HL-60/S4 treated with retinoic acid at 250 ng/mL for 4 days and 3 days (cell line): ENCODE data around the gene PPP1R14B.

ENCODE experiments used
- in situ Hi-C: fragments of 300-500 bp; cut with MboI; formaldehyde crosslinking; loops from 2 replicates; pipeline ENCODE4 v1.7.0; 2022; ENCODE audit warnings: low sequenced_read_pairs

Gene PPP1R14B

GRCh38 chr11:64232182-64232966 is 14.4 kb downstream of the PPP1R14B start:
- in situ Hi-C loops: no loop called here

GRCh38 chr11:64231546-64231945 is 15.2 kb downstream of the PPP1R14B start:
- in situ Hi-C loops: no loop called here

GRCh38 chr11:64230985-64231365 is 15.8 kb downstream of the PPP1R14B start:
- in situ Hi-C loops: no loop called here

GRCh38 chr11:64230171-64230984 is 16.4 kb downstream of the PPP1R14B start, which contains the start of gene DNAJC4:
Gene DNAJC4, plus strand, starts transcription at chr11:64230548. Its CDS starts 307 bp downstream, at chr11:64230855.
- in situ Hi-C loops: no loop called here

- in situ Hi-C loops: no loop called here
These were observed 17.0 kb downstream of the PPP1R14B start for GRCh38 chr11:64229744-64230170.

- in situ Hi-C loops: no loop called here
These were observed 17.5 kb downstream of the PPP1R14B start for GRCh38 chr11:64229090-64229743.

- in situ Hi-C loops: no loop called here
These were observed 19.3 kb downstream of the PPP1R14B start for GRCh38 chr11:64227405-64227956.

GRCh38 chr11:64226507-64227051 is 20.2 kb downstream of the PPP1R14B start:
- in situ Hi-C loops: no loop called here

- in situ Hi-C loops: no loop called here
These were observed 20.9 kb downstream of the PPP1R14B start, which contains the start of the genes NUDT22 and TRPT1 for GRCh38 chr11:64225608-64226506. Gene NUDT22, plus strand, starts transcription at chr11:64226274. Its CDS starts 379 bp downstream, at chr11:64226653. Gene TRPT1, minus strand, starts transcription at chr11:64226186. Its CDS starts 326 bp downstream, at chr11:64225860.

GRCh38 chr11:64224891-64225607 is 21.7 kb downstream of the PPP1R14B start:
- in situ Hi-C loops: no loop called here

- in situ Hi-C loops: no loop called here
These were observed 22.4 kb downstream of the PPP1R14B start for GRCh38 chr11:64224151-64224890.

- in situ Hi-C loops: no loop called here
These were observed 23.6 kb downstream of the PPP1R14B start for GRCh38 chr11:64223001-64223651.

GRCh38 chr11:64222651-64223000 is 24.1 kb downstream of the PPP1R14B start:
- in situ Hi-C loops: no loop called here

GRCh38 chr11:64220798-64221197 is 25.9 kb downstream of the PPP1R14B start:
- in situ Hi-C loops: no loop called here

- in situ Hi-C loops: no loop called here
These were observed 26.5 kb downstream of the PPP1R14B start for GRCh38 chr11:64220271-64220670.

- in situ Hi-C loops: no loop called here
These were observed 27.0 kb downstream of the PPP1R14B start for GRCh38 chr11:64219755-64220154.

- in situ Hi-C loops: no loop called here
These were observed 27.4 kb downstream of the PPP1R14B start for GRCh38 chr11:64219354-64219684.
